HFFc6 (cell line): ENCODE results near the gene HIVEP2. TPM values are rescaled to one million over a fixed set of nuclear protein-coding genes. Genes with fewer than 3 reads are reported as not detected.
A peak's percentile ranks its signal among the peaks of the same experiment; 100 is the strongest.

ENCODE experiments used
- DNase-seq: peaks from one replicate; pipeline ENCODE4 v3.0.0-alpha.2; 2018
- H3K27ac Mint-ChIP-seq: 2 replicates; pipeline ENCODE4 v1.8.0; 2020; ENCODE audit warnings: mild to moderate bottlenecking, mixed read lengths
- H3K27me3 Mint-ChIP-seq: 2 replicates; pipeline ENCODE4 v1.8.0; 2021; ENCODE audit warnings: mild to moderate bottlenecking, moderate library complexity, mixed read lengths; ENCODE audit not compliant: insufficient read depth
- H3K36me3 Mint-ChIP-seq: 2 replicates; pipeline ENCODE4 v1.8.0; 2021; ENCODE audit warnings: low read depth, mixed read lengths
- H3K4me1 Mint-ChIP-seq: 2 replicates; pipeline ENCODE4 v1.8.0; 2020; ENCODE audit warnings: low read depth, mixed read lengths
- H3K4me3 Mint-ChIP-seq: 2 replicates; pipeline ENCODE4 v1.8.0; 2020; ENCODE audit warnings: mild to moderate bottlenecking, moderate library complexity, mixed read lengths
- H3K9me3 Mint-ChIP-seq: 2 replicates; pipeline ENCODE4 v1.8.0; 2020; ENCODE audit warnings: mild to moderate bottlenecking, mixed read lengths
- CTCF ChIP-seq: fragments of 200-600 bp; sonication (generic); IDR thresholded peaks from 2 replicates; pipeline ENCODE4 v1.5.0; 2021; ENCODE audit warnings: antibody characterized with exemption, mild to moderate bottlenecking
- total RNA-seq, 6 experiments: library from RNA; stranded (reverse); fragmentation: NEBNext Ultra II Directional; extraction: Animal tissue kit (Norgen Biotek cat#: 25700); gene quantifications; 2 replicates in 1 of 6; 3 replicates in 5 of 6; pipeline ENCODE4 v1.2.3, GENCODE V29; 2021

Gene HIVEP2
- total RNA-seq, 6 experiments from 2014 or later, result 14.0 to 19.5 (median 17.1) TPM

DNA sequence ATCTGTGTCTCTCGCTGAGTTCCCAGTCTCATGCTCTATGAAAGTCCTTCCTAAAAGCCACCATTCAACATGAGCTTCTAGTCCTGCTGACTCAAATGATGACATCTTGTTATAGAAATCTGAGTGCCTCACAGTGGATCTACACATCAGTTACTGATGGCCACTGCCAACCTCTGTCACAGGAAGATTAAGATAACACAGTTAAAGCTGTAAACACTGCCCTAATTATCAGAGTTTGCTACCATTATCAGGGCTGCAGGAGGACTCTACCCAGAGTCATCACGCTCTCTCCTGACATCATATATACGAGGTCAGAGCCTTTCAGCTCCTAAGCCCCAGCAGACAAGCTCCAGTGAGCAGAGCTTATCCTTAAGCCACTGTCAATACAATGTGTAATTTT, 63.2 kb downstream of the HIVEP2 start:
- no peaks in the 10 kb centered on the region for H3K9me3 Mint-ChIP-seq
- H3K27ac Mint-ChIP-seq, result peak overlapping the region; percentile 80
- H3K4me3 Mint-ChIP-seq, result no peak overlapping the region; the same call in 1 of the 2 replicates
- H3K27me3 Mint-ChIP-seq, result no peaks in the 10 kb centered on the region; the same call in 1 of the 2 replicates
- DNase-seq, result peak; percentile 24
- H3K4me1 Mint-ChIP-seq, result peaks cover 74% of the 10 kb centered on the region
- no peak for TF ChIP-seq CTCF
- H3K36me3 Mint-ChIP-seq, result peaks cover 39% of the 10 kb centered on the region

GRCh38 chr6:142881290-142881689, 63.7 kb downstream of the HIVEP2 start:
- TF ChIP-seq CTCF, result no peak
- peaks cover 1% of the 10 kb centered on the region; the same call in 1 of the 2 replicates for H3K27me3 Mint-ChIP-seq
- peak; percentile 20 for DNase-seq
- peaks cover 69% of the 10 kb centered on the region for H3K4me1 Mint-ChIP-seq
- peaks cover 39% of the 10 kb centered on the region for H3K36me3 Mint-ChIP-seq
- H3K4me3 Mint-ChIP-seq, result no peak overlapping the region; the same call in 1 of the 2 replicates
- H3K9me3 Mint-ChIP-seq, result no peaks in the 10 kb centered on the region
- peak overlapping the region; percentile 80 for H3K27ac Mint-ChIP-seq

- Mint-ChIP-seq H3K4me3 (no peak overlapping the region), H3K9me3 (no peaks in the 10 kb centered on the region), H3K4me1 (peaks cover 65% of the 10 kb centered on the region), H3K36me3 (peaks cover 39% of the 10 kb centered on the region), H3K27me3 (peaks cover 2% of the 10 kb centered on the region; the same call in 1 of the 2 replicates), H3K27ac (no peak overlapping the region)
- no peak for DNase-seq
- no peak for TF ChIP-seq CTCF
Measured at GRCh38 chr6:142880201-142880600, 64.8 kb downstream of the HIVEP2 start.

GRCh38 chr6:142879527-142879926, 65.4 kb downstream of the HIVEP2 start:
- no peak for DNase-seq
- no peak overlapping the region for H3K4me3 Mint-ChIP-seq
- peaks cover 2% of the 10 kb centered on the region; the same call in 1 of the 2 replicates for H3K27me3 Mint-ChIP-seq
- no peaks in the 10 kb centered on the region for H3K9me3 Mint-ChIP-seq
- no peak overlapping the region for H3K27ac Mint-ChIP-seq
- no peak for TF ChIP-seq CTCF
- H3K36me3 Mint-ChIP-seq, result peaks cover 39% of the 10 kb centered on the region
- H3K4me1 Mint-ChIP-seq, result peaks cover 65% of the 10 kb centered on the region

DNA sequence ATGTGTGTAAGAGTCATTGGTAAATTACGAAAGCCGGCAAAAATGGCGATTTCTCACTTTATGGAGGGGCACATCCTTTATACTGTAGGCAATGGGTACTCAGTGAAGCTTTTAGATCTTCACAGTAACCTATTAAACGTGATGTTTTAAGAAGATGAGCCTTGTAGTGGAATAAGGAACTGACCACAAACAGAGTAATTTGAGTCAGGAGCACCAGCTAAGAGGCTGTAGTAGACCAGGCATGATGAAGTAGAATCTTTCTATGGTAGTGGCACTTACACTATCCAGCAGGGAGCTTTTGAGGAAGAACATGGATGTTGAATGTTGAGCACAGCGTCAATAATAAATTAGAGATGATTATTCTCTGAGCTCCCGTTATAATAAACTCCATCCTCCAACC, 65.9 kb downstream of the HIVEP2 start:
- Mint-ChIP-seq H3K36me3 (peaks cover 39% of the 10 kb centered on the region), H3K27ac (no peak overlapping the region), H3K9me3 (no peaks in the 10 kb centered on the region), H3K4me1 (peaks cover 65% of the 10 kb centered on the region), H3K4me3 (no peak overlapping the region), H3K27me3 (peaks cover 2% of the 10 kb centered on the region; the same call in 1 of the 2 replicates)
- TF ChIP-seq CTCF, result no peak
- DNase-seq, result no peak

DNA sequence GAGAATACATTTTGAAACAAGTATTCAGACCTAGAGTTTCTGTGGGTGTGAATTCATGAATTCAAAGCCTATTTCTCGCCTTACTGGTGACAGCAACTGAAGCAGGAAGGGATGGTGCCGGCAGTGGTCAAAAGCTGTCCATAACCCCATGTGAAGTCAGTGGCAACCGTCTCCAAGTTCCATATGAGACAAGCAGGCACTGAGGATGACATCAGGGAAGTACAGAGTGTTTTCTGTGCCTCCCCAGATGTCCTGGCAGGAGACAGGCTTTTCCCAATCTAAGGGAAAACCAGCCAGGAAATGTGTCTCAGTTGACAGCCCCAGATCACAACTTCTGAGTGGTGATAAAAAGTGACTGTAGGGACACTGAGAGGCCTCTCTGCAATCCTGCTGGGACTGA, 66.6 kb downstream of the HIVEP2 start:
- DNase-seq, result no peak
- Mint-ChIP-seq H3K36me3 (peaks cover 39% of the 10 kb centered on the region), H3K27ac (no peak overlapping the region), H3K4me1 (peaks cover 65% of the 10 kb centered on the region), H3K27me3 (peaks cover 2% of the 10 kb centered on the region; the same call in 1 of the 2 replicates), H3K9me3 (no peaks in the 10 kb centered on the region), H3K4me3 (no peak overlapping the region)
- TF ChIP-seq CTCF, result no peak
